GM23248 (cell line): ENCODE data around the gene NUP93.

Source experiments
- EZH2 ChIP-seq: fragments of 200-600 bp; sonication (generic); IDR thresholded peaks from 2 replicates; pipeline ENCODE4 v1.6.1; 2018; ENCODE audit warnings: antibody characterized with exemption, mild to moderate bottlenecking; ENCODE audit not compliant: insufficient read depth, poor library complexity, severe bottlenecking
- EZH2phosphoT487 ChIP-seq: fragments of 200-600 bp; sonication (generic); IDR thresholded peaks from 2 replicates; pipeline ENCODE4 v1.6.1; 2018; ENCODE audit warnings: antibody characterized with exemption, moderate library complexity, mild to moderate bottlenecking, low read depth; ENCODE audit not compliant: insufficient read depth

GRCh38 chr16:56726283-56726682 lies 3.6 kb upstream of the NUP93 start:
- TF ChIP-seq EZH2 (no peak), EZH2phosphoT487 (no peak)
